Neural progenitor cell (in vitro differentiated cells): ENCODE measurements around the gene ASCC2.

Source experiments
- CTCF ChIP-seq: fragments of 200-600 bp; sonication (generic); IDR thresholded peaks from 2 replicates; pipeline ENCODE4 v1.5.1; 2017; ENCODE audit warnings: antibody characterized with exemption, mild to moderate bottlenecking
- EZH2 ChIP-seq: fragments of 200-600 bp; sonication (generic); IDR thresholded peaks from 2 replicates; pipeline ENCODE4 v1.6.1; 2017; ENCODE audit warnings: antibody characterized with exemption, mild to moderate bottlenecking, moderate library complexity
- EZH2phosphoT487 ChIP-seq: fragments of 200-600 bp; sonication (generic); IDR thresholded peaks from 2 replicates; pipeline ENCODE4 v1.6.1; 2017; ENCODE audit warnings: antibody characterized with exemption

GRCh38 chr22:29873943-29874342 is 35.9 kb upstream of the ASCC2 start:
- TF ChIP-seq CTCF: no peak
- no peak for TF ChIP-seq EZH2phosphoT487
- no peak for TF ChIP-seq EZH2
